Neural crest cell (in vitro differentiated cells): ENCODE data around the gene SCML1. TPM values are rescaled to one million over a fixed set of nuclear protein-coding genes. Genes with fewer than 3 reads are reported as not detected.

Experiments
- DNase-seq: peaks from one replicate; pipeline ENCODE4 v3.0.0; 2021; ENCODE audit warnings: low read depth, mixed read lengths, low spot score
- H3K27ac Mint-ChIP-seq: one replicate; pipeline ENCODE4 v1.8.0; 2021; ENCODE audit warnings: mild to moderate bottlenecking, mixed read lengths; ENCODE audit not compliant: unreplicated experiment
- H3K27me3 Mint-ChIP-seq: 2 replicates; pipeline ENCODE4 v1.8.0; 2021; ENCODE audit warnings: low read depth, mild to moderate bottlenecking, mixed read lengths
- H3K36me3 Mint-ChIP-seq: 2 replicates; pipeline ENCODE4 v1.8.0; 2021; ENCODE audit warnings: low read depth, mild to moderate bottlenecking, mixed read lengths
- H3K4me1 Mint-ChIP-seq: 2 replicates; pipeline ENCODE4 v1.8.0; 2021; ENCODE audit warnings: mixed read lengths
- H3K4me3 Mint-ChIP-seq: one replicate; pipeline ENCODE4 v1.8.0; 2021; ENCODE audit warnings: mild to moderate bottlenecking, mixed read lengths
- H3K9me3 Mint-ChIP-seq: 2 replicates; pipeline ENCODE4 v1.8.0; 2021; ENCODE audit warnings: mixed read lengths
- total RNA-seq: library from RNA; stranded (reverse); gene quantifications from 2 replicates; pipeline ENCODE4 v1.2.1, GENCODE V29; 2021
- TF ChIP-seq, protein P1 (sequence below): fragments of 200-600 bp; sonication (generic); conservative IDR thresholded peaks from 2 replicates; pipeline ENCODE4 v1.5.0; 2021; ENCODE audit warnings: antibody characterized with exemption, mild to moderate bottlenecking

SCML1 gene
- total RNA-seq, 1 donor from 2014 or later, result 17.1 TPM

DNA sequence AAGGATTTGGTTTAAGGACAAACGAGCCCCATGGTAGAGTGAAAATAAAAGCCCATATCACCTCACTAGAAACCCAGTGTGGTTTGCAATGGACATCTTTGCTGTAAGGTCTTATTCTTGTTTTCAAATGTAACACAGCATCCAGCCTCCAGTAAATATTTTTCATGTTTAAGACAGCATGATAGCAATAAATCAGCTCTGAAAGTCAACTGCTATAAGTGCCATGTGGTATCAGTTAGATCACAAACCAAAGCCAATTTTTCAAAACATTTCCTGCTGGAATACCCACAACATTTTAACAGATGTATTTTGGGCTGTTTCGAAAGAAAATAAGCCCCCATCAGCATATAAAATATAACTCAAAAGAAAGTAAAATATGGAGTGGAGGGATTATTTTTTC lies 24.0 kb upstream of the SCML1 start:
- TF ChIP-seq, protein P1, sequence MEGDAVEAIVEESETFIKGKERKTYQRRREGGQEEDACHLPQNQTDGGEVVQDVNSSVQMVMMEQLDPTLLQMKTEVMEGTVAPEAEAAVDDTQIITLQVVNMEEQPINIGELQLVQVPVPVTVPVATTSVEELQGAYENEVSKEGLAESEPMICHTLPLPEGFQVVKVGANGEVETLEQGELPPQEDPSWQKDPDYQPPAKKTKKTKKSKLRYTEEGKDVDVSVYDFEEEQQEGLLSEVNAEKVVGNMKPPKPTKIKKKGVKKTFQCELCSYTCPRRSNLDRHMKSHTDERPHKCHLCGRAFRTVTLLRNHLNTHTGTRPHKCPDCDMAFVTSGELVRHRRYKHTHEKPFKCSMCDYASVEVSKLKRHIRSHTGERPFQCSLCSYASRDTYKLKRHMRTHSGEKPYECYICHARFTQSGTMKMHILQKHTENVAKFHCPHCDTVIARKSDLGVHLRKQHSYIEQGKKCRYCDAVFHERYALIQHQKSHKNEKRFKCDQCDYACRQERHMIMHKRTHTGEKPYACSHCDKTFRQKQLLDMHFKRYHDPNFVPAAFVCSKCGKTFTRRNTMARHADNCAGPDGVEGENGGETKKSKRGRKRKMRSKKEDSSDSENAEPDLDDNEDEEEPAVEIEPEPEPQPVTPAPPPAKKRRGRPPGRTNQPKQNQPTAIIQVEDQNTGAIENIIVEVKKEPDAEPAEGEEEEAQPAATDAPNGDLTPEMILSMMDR, result no peak
- no peak overlapping the region for H3K4me3 Mint-ChIP-seq
- peaks cover 6% of the 10 kb centered on the region for H3K4me1 Mint-ChIP-seq
- H3K27me3 Mint-ChIP-seq, result no peaks in the 10 kb centered on the region
- no peak overlapping the region for H3K27ac Mint-ChIP-seq
- H3K36me3 Mint-ChIP-seq, result no peaks in the 10 kb centered on the region
- DNase-seq, result no peak
- no peaks in the 10 kb centered on the region for H3K9me3 Mint-ChIP-seq

DNA sequence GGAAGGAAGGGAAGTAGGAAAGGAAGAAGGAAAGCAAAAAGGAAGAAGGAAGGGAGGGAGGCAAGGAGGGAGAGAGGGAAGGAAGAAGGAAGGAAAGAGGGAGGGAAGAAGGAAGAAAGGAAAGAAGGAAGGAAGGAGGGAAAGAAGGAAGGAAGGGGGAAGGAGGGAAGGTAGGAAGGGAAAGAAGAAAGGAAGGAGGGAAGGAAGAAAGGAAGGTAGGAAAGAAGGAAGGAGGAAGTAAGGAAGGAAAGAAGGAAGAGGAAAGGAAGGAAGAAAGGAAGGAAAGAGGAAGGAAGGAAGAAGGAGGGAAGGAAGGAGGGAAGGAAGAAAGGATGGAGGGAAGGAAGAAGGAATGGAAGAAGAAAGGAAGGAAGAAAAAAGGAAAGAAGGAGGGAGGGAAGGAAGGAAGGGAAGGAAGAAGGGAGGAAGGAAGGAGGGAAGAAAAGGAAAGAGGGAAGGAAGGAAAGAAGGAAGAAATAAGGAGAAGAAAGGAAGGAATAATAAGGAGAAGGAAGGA lies 18.6 kb upstream of the SCML1 start:
- H3K4me3 Mint-ChIP-seq, result no peak overlapping the region
- H3K27ac Mint-ChIP-seq, result no peak overlapping the region
- TF ChIP-seq, protein P1, result no peak
- no peak for DNase-seq
- no peaks in the 10 kb centered on the region for H3K36me3 Mint-ChIP-seq
- no peaks in the 10 kb centered on the region for H3K27me3 Mint-ChIP-seq
- peaks cover 39% of the 10 kb centered on the region for H3K4me1 Mint-ChIP-seq
- H3K9me3 Mint-ChIP-seq, result no peaks in the 10 kb centered on the region

DNA sequence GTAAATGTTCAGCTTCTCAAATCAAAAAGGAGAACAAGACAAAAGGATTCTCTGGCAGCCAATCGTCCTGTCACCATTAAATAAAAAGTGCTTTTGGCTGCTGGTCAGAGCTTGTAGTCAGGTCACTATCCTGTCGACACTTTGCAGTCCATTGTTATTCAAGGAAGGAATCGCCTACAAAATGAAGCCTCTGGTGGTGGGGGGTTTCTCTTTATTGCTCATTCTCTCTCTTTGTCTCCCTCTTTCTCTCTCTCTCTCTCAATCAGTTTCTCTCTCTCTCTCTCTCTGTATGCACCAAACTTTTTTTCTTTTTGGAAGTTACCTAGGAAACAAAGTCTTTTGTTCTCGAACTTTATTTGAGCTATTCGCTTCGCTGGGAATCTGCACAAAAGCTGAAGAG lies 17.6 kb upstream of the SCML1 start:
- Mint-ChIP-seq H3K27me3 (no peaks in the 10 kb centered on the region), H3K4me3 (peak overlapping the region; percentile 76), H3K27ac (peak overlapping the region; percentile 93), H3K9me3 (no peaks in the 10 kb centered on the region), H3K4me1 (peaks cover 45% of the 10 kb centered on the region), H3K36me3 (no peaks in the 10 kb centered on the region)
- no peak for DNase-seq
- TF ChIP-seq, protein P1, result no peak

DNA sequence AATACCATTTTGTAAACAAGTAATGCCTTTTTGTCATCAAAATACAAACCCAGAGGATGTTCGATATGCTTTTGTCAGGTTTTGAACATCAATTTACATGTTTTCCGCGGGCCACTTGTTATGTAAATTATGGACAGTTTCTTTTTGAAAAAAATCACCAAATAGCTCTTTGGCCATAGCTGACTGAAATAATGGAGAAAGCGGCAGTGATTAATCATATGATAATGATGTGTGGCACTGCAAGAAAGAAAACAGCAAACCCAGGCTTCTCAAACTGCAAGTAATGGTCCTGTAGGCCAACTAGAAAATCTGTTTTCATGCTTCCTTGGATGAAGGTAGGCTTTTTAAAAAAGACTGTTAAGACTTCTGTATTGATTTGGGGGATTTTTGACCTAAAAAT lies 15.6 kb upstream of the SCML1 start:
- Mint-ChIP-seq H3K4me1 (peaks cover 45% of the 10 kb centered on the region), H3K4me3 (peak overlapping the region; percentile 74), H3K36me3 (peaks cover 7% of the 10 kb centered on the region), H3K27ac (peak overlapping the region; percentile 87), H3K27me3 (no peaks in the 10 kb centered on the region), H3K9me3 (no peaks in the 10 kb centered on the region)
- TF ChIP-seq, protein P1, result no peak
- no peak for DNase-seq

DNA sequence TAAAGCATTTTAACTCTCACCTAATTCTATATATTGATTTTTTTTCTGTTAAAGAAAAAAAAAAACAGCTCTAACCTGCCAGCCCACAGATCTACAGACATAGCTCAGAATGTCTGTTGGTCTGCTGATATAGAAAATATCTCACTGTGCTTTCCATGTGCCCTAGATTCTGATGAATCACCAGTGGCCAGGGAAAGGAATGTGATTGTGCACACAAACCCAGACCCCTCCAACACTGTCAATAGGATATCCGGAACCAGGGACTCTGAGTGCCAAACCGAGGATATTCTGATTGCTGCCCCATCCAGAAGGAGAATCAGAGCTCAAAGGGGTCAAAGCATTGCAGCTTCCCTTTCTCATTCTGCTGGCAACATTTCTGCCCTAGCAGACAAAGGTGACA lies 12.1 kb upstream of the SCML1 start:
- TF ChIP-seq, protein P1, result no peak
- Mint-ChIP-seq H3K27me3 (no peaks in the 10 kb centered on the region), H3K36me3 (peaks cover 27% of the 10 kb centered on the region), H3K27ac (no peak overlapping the region), H3K9me3 (peaks cover 3% of the 10 kb centered on the region), H3K4me3 (no peak overlapping the region), H3K4me1 (peaks cover 34% of the 10 kb centered on the region)
- no peak for DNase-seq
